HEK293T (cell line): ENCODE measurements around the gene TBC1D32.

Experiments used
- ARNT ChIP-seq: fragments of 450-650 bp; IDR thresholded peaks from 2 replicates; pipeline ENCODE4 v1.6.1; 2017; ENCODE audit warnings: mild to moderate bottlenecking
- BHLHE40 ChIP-seq: fragments of 450-650 bp; IDR thresholded peaks from 2 replicates; pipeline ENCODE4 v1.6.1; 2016; ENCODE audit warnings: mild to moderate bottlenecking, moderate library complexity, borderline replicate concordance
- CTBP1 ChIP-seq: fragments of 450-650 bp; IDR thresholded peaks from 2 replicates; pipeline ENCODE4 v1.6.1; 2016; ENCODE audit warnings: borderline replicate concordance
- ELF4 ChIP-seq: fragments of 450-650 bp; IDR thresholded peaks from 2 replicates; pipeline ENCODE4 v1.6.1; 2017; ENCODE audit warnings: antibody characterized with exemption
- FOXK2 ChIP-seq: fragments of 450-650 bp; IDR thresholded peaks from 2 replicates; pipeline ENCODE4 v1.6.1; 2016; ENCODE audit warnings: mild to moderate bottlenecking
- HDGF ChIP-seq: fragments of 450-650 bp; IDR thresholded peaks from 2 replicates; pipeline ENCODE4 v1.6.1; 2017; ENCODE audit warnings: antibody characterized with exemption, borderline replicate concordance
- NFRKB ChIP-seq: fragments of 450-650 bp; IDR thresholded peaks from 2 replicates; pipeline ENCODE4 v1.6.1; 2016; ENCODE audit warnings: mild to moderate bottlenecking, moderate library complexity
- SP1 ChIP-seq: fragments of 450-650 bp; IDR thresholded peaks from 2 replicates; pipeline ENCODE4 v1.6.1; 2017
- SUZ12 ChIP-seq: fragments of 450-650 bp; IDR thresholded peaks from 2 replicates; pipeline ENCODE4 v1.6.1; 2016; ENCODE audit warnings: mild to moderate bottlenecking
- TARDBP ChIP-seq: fragments of 450-650 bp; IDR thresholded peaks from 2 replicates; pipeline ENCODE4 v1.6.1; 2016
- ZNF384 ChIP-seq: fragments of 450-650 bp; IDR thresholded peaks from 2 replicates; pipeline ENCODE4 v1.6.1; 2016

- TF ChIP-seq SP1: no peak
- TF ChIP-seq CTBP1: no peak
- TF ChIP-seq NFRKB: no peak
- no peak for TF ChIP-seq ZNF384
- no peak for TF ChIP-seq ELF4
- no peak for TF ChIP-seq BHLHE40
- no peak for TF ChIP-seq HDGF
- TF ChIP-seq SUZ12: no peak
- no peak for TF ChIP-seq TARDBP
- TF ChIP-seq ARNT: no peak
- TF ChIP-seq FOXK2: no peak
Measured at GRCh38 chr6:121309768-121310469, 24.4 kb downstream of the TBC1D32 start.
